ENCODE data around the gene ARVCF. TPM values are rescaled to one million over a fixed set of nuclear protein-coding genes. Genes with fewer than 3 reads are reported as not detected.

ARVCF gene
- total and polyA plus RNA-seq, 9 of the 15 experiments (the other 6 are each of a cell fraction or from before 2014, with no cell fraction given), result 0.03 to 97.4 (median 15.6) TPM

DNA sequence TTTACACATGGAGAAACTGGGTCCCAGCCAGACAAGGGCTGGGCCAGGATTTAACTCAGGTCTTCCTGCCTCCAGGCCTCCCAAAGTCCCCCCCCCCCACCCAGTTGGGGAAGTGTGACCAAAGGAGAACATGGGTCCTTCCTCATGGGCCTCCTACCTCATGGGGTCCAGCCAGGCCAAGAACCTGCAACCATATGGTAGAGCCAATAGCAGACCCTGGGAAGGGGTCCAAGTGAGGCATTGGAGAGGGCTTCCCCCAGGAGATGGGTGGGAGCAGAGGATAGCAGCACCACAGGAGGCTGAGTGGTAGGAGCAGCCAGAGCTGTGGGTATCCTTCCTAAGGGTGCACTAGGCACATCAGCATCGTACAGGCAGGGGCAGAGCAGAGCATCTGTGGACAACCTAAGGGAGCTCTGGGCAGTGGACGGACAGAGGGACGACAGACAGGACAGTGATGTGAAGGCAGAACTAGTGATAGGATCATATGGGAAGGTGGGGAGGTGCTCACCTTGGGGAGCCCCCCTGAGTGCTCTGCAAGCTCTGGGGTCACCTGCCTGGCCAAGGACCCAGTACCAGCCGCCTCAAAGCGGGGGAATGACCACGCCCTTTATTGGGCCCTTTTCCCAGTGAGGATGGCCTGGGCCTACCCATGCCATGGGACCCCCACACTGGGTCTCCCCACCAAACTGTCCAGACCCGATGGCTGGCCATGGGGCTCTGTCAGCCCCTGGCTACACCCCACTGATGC is 4.5 kb downstream of the ARVCF start (continued):
- peak in 1 of 2 experiments; percentile 36; a peak in 1 of 3 replicates for TF ChIP-seq CBX3 (IDR thresholded peaks at IDR 0.05; ENCODE audit: borderline replicate concordance in 1 of 2, low read length in 2 of 2)
- TF ChIP-seq GTF2E2 (tag; IDR thresholded peaks at IDR 0.05), result no peak
- peak; percentile 22; the same call in 1 of the 2 replicates for TF ChIP-seq HDAC6 (IDR thresholded peaks at IDR 0.05; ENCODE audit: low read depth, low read length)

DNA sequence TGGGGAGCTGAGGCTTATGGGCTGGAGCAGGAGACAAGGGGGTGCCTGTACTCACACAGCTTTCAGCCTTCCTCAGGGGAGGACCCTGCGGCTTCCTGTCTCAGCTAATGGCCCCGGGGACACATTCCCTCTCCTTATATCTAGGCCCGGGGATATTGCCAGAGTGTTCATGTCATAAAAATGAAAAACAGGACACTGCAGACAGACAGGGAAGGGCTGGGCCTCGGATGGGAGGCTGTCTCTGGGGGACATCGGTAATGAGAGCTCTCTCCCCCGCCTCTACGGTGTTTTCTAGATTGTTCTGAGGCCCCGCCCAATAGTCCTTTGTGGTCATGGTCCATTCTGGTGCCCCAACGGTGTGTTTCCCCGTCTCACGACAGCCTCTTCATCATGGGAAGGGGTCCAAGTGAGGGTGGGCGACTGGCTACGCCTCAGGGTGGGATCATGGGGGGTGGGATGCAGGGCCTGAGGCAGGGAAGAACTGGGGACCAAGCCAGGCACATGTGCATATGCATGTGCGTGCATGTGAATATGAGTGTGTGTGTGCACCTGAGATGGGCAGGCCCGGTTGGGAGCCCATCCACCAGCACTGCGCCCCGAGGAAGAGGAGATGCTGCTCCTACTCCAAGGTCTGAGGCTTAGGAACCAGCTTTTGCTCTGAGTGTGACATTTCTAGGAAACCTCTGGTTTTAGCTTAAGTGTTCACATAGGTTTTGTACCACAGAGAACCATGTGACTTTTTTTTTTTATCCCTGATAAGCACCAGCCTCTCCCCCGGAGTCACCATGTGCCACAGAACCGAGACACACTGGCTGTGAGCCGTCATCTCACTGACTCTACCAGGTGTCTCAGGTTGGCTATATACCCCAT is 5.3 kb downstream of the ARVCF start:
- no TSS peak for BruUV-seq (replicated peaks)
- no peak overlapping the region for H3K4me3 ChIP-seq
- peaks cover 13% of the 10 kb centered on the region; the same call in 2 of the 3 replicates for H3K36me3 ChIP-seq (ENCODE audit: control insufficient read depth, insufficient read depth, low read length)
- no peaks in the 10 kb centered on the region for H3K9me3 ChIP-seq (replicated peaks; ENCODE audit: control insufficient read depth, insufficient read depth, low read depth, low read length)
- 59% methylated on average over 20 of the region's 20 CpGs for WGBS (ENCODE audit: insufficient coverage, low coverage, missing lambda C conversion rate)
- peak overlapping the region in 1 of 2 experiments; percentile 89; a peak in 2 of 4 replicates for H3K9ac ChIP-seq (ENCODE audit: insufficient read depth in 1 of 2, low read depth in 2 of 2, low read length in 2 of 2)
- H3K27ac ChIP-seq (ENCODE audit: extremely low read depth, low read depth, low read length), result peak overlapping the region; percentile 5; the same call in 1 of the 3 replicates
- no peak overlapping the region for H2AFZ ChIP-seq (ENCODE audit: low read depth, low read length)
- H3K27me3 ChIP-seq (ENCODE audit: control insufficient read depth in 2 of 2, insufficient read depth in 2 of 2, low read length in 2 of 2), result no peaks in the 10 kb centered on the region
- peaks cover 15% of the 10 kb centered on the region; the same call in 1 of the 2 replicates for H4K20me1 ChIP-seq (replicated peaks; ENCODE audit: control insufficient read depth, insufficient read depth, low read length)
- DNase-seq (ENCODE audit: extremely low read depth in 1 of 4, low spot score in 3 of 4), result peak in 2 of 4 experiments; percentile 76 to 77
- peak overlapping the region; percentile 8; the same call in 1 of the 2 replicates for H3K4me2 ChIP-seq (ENCODE audit: insufficient read depth, low read length)
- POLR2A ChIA-PET, result interaction anchor here (0.5 to 10.0 kb wide), 18 partner anchors 9 to 900 kb away, joined by 3 to 120 read pairs (median 4); partner anchors contain the start of genes RANBP1, TANGO2 and TRMT2A
- ATAC-seq, result no peak
- in situ Hi-C loops (cut with MboI), result loop anchor here (5.0 kb wide), 1 partner anchor 39 kb away; no protein-coding TSS in a partner anchor
- H3K9me1 ChIP-seq (ENCODE audit: control insufficient read depth, insufficient read depth, low read length), result peaks cover 29% of the 10 kb centered on the region
- intact Hi-C loops (cut with micrococcal nuclease), result no loop called here
- peak; percentile 42 for FAIRE-seq
- peaks cover 50% of the 10 kb centered on the region for H3K79me2 ChIP-seq (ENCODE audit: control insufficient read depth, insufficient read depth, low read length)
- CTCF ChIA-PET (ENCODE audit: low intra/inter-chr PET ratio), result interaction anchor here (0.5 to 5.7 kb wide), 2 partner anchors 41 to 289 kb away, joined by 3 to 109 read pairs; no protein-coding TSS in a partner anchor
- H3K4me1 ChIP-seq (replicated peaks in 1 of 2; ENCODE audit: control insufficient read depth in 2 of 2, insufficient read depth in 2 of 2, low read length in 2 of 2), result peaks cover 70 to 90% of the 10 kb centered on the region in 2 experiments
- no peak for TF ChIP-seq ASH1L (IDR thresholded peaks at IDR 0.05; ENCODE audit: borderline replicate concordance, low read depth, partially characterized antibody)
- no peak for TF ChIP-seq KHSRP (IDR thresholded peaks at IDR 0.05)
- no peak for TF ChIP-seq NELFE (IDR thresholded peaks at IDR 0.05; ENCODE audit: insufficient read depth, insufficient read length)
- 0 out of 2 replicates have a peak, but pooled peaks have one; percentile 20 for TF ChIP-seq E2F3 (CRISPR knock-in tag; IDR thresholded peaks at IDR 0.05)
- TF ChIP-seq ZFP1 (CRISPR knock-in tag; IDR thresholded peaks at IDR 0.05), result 0 out of 2 replicates have a peak, but pooled peaks have one; percentile 28
- TF ChIP-seq ZNF384 (IDR thresholded peaks at IDR 0.05; ENCODE audit: low read depth, low read length), result peak; percentile 95
- TF ChIP-seq KLF10 (CRISPR knock-in tag; IDR thresholded peaks at IDR 0.05), result no peak
- 0 out of 4 replicates have a peak, but pooled peaks have one; percentile 3 to 41 for TF ChIP-seq RCOR1 (IDR thresholded peaks at IDR 0.05; ENCODE audit: borderline replicate concordance in 1 of 2, low read depth in 2 of 2, low read length in 2 of 2)
- peak; percentile 43; the same call in 1 of the 2 replicates for TF ChIP-seq ZNF134 (CRISPR knock-in tag; conservative IDR thresholded peaks at IDR 0.05)
- peak; percentile 34; the same call in 1 of the 2 replicates for TF ChIP-seq ZNF239 (CRISPR knock-in tag; IDR thresholded peaks at IDR 0.05)
- peak; percentile 49 for TF ChIP-seq RBBP5 (IDR thresholded peaks at IDR 0.05; ENCODE audit: borderline replicate concordance, insufficient read depth, low read length, poor library complexity, severe bottlenecking)
- TF ChIP-seq TEAD1 (CRISPR knock-in tag; IDR thresholded peaks at IDR 0.05), result peak in 1 of 2 experiments; percentile 65; a peak in 2 of 4 replicates
- peak; percentile 50; the same call in 1 of the 2 replicates for TF ChIP-seq SMAD3 (CRISPR knock-in tag; conservative IDR thresholded peaks at IDR 0.05)
- peak; percentile 66; the same call in 1 of the 2 replicates for TF ChIP-seq SMAD4 (CRISPR knock-in tag; conservative IDR thresholded peaks at IDR 0.05)
- TF ChIP-seq ETV1 (tag; conservative IDR thresholded peaks at IDR 0.05; ENCODE audit: low read depth), result no peak

All from K562 (cell line).